ENCODE results near the gene KCNAB3.

KCNAB3 gene

GRCh38 chr17:7897773-7898172, 31.9 kb downstream of the KCNAB3 start:
- DNase-seq (ENCODE audit: insufficient read length, low spot score) (no peak), FAIRE-seq (no peak)
- TF ChIP-seq POLR2A (IDR thresholded peaks at IDR 0.05; ENCODE audit: low read depth, low read length) = no peak

DNA sequence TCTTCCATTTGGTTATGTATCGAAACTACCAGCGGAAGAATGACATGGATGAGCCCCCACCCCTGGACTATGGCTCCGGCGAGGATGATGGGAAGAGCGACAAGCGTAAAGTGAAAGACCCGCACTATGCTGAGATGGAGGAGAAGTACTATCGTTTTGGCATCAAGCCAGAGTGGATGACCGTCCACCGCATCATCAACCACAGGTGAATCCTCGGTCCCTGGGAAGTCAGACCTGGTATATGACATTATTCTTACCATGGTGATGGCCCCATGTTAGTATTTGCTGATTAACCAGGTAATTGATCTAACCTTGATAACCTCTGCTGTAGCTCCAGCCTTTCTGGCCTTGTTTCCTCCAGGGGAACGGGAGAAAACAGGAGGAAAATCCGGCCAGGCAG, 32.6 kb downstream of the KCNAB3 start:
- FAIRE-seq = no peak
- TF ChIP-seq POLR2A (IDR thresholded peaks at IDR 0.05; ENCODE audit: low read depth, low read length) = no peak
- DNase-seq (ENCODE audit: insufficient read length, low spot score) = no peak

GRCh38 chr17:7894866-7895265, 34.8 kb downstream of the KCNAB3 start:
- FAIRE-seq (no peak), DNase-seq (ENCODE audit: insufficient read length, low spot score) (no peak)
- TF ChIP-seq POLR2A (IDR thresholded peaks at IDR 0.05; ENCODE audit: low read depth, low read length) = no peak

DNA sequence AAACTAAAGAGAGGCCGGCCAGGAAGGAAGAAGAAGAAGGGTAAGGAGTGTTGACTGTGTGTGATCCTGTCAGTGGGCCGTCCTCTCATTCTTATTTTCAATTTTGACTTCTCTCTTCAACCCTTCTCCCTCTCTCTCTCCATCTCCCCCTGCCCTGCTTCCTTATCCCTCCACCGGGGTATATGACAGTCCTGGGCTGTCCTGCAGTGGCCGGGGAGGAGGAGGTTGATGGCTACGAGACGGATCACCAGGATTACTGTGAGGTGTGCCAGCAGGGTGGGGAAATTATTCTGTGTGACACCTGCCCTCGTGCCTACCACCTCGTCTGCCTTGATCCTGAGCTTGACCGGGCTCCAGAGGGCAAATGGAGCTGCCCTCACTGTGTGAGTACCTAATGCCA, 35.4 kb downstream of the KCNAB3 start:
- no peak for DNase-seq (ENCODE audit: insufficient read length, low spot score)
- no peak for TF ChIP-seq POLR2A (IDR thresholded peaks at IDR 0.05; ENCODE audit: low read depth, low read length)
- no peak for FAIRE-seq

GRCh38 chr17:7893187-7893880, 36.3 kb downstream of the KCNAB3 start:
- FAIRE-seq (no peak), DNase-seq (ENCODE audit: insufficient read length, low spot score) (no peak)
- TF ChIP-seq POLR2A (IDR thresholded peaks at IDR 0.05; ENCODE audit: low read depth, low read length) = no peak

GRCh38 chr17:7889166-7889955, 40.3 kb downstream of the KCNAB3 start:
- DNase-seq (ENCODE audit: insufficient read length, low spot score) = peak; percentile 96
- FAIRE-seq = peak; percentile 50
- no peak for TF ChIP-seq POLR2A (IDR thresholded peaks at IDR 0.05; ENCODE audit: low read depth, low read length)

DNA sequence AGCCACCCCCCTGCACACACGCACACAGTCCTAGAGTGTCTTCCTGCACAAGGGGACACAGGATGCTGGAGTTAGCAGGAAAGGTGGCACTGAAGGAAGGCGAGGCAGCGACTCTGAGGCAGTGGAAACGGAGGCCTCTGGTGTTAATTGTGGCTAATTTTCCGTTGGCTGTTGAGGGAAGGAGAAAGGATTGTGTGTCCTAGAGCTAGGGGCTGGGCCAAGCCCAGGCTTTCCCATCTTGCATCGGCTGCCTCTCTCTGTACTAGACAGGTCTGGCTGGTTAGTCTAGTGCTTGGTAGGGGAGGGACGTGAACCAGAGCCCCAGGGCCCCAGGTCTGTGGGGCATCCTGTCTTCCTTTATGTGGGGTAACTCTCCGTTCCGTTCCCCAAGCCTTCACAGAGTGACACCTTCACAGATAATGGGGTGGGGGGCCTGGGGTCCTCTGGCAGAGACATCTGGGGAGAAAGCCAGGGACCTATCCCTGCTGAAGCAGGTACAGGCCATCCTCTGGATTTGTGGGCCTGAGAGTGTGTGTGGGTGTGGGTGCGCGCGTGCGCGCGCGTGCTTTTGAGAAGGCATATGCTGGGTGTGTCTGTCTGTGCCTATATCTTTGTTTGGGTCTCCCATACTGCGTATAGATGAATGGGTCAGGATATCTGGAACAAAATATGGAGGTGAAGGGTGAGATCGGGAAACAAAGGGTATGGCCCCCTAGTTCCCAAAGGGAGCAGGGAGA, 41.3 kb downstream of the KCNAB3 start, which contains the start of gene CHD3:
CHD3 (plus strand) TSS at position 606 of the 737 bp plus-strand sequence. CDS start 212 bp downstream, outside the sequence.
- no peak for TF ChIP-seq POLR2A (IDR thresholded peaks at IDR 0.05; ENCODE audit: low read depth, low read length)
- FAIRE-seq = no peak
- no peak for DNase-seq (ENCODE audit: insufficient read length, low spot score)

DNA sequence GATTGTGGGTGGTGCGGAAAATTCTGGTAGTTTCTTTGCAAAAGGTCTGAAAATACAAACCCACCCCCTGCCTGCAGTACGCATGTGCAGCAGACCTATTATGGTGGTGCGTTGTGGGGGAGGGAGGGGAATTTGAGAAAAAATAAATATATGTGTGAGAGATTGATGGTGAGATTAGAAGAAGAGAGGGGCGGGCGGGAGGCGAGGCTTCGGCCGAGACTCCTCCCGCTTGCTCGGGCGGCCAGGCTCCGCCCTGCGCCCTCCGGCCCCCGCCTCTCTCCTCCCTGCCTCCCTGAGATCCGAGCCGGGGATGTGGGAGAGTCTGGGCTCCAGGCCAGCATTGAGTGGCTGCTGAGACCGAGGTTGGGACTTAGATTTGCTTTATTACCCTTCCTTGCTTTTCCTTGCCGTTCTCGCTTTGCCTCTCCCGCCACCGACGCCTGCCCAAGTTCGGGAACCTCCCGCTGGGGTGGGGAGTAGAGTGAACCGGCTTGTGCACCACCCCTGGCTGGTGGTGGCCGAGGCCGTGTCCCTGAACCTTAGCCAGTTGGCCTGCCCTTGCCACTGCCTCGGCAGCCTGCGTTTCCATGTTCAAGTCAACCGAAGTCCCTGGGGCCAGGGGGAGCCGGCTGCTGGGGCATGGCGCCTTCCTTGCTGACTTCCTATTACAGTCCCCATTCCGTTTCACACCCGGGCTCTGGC, 42.0 kb downstream of the KCNAB3 start:
- DNase-seq (ENCODE audit: insufficient read length, low spot score) (peak; percentile 91), FAIRE-seq (peak; percentile 38)
- no peak for TF ChIP-seq POLR2A (IDR thresholded peaks at IDR 0.05; ENCODE audit: low read depth, low read length)

DNA sequence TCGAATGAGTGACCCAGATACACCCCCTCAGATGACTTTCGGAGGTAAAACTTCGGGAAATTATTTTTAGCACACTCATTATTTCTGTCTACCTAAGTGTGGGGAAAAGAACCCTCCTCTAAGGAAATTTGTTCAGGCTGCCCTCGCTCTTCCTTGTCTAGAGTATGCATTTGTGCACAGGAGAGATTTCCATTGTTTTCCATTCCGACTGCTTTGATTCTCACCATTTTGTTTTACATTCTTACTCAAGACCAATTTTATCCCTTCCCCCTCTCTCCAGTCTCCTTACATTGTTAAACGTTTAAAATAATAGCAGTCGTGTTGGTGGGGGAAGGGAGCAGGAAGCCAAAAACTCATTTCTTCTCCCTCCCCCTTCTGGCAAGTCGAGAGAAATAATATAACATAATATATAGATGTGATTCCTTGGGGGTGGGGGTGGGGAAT, 42.6 kb downstream of the KCNAB3 start:
- FAIRE-seq = no peak
- TF ChIP-seq POLR2A (IDR thresholded peaks at IDR 0.05; ENCODE audit: low read depth, low read length) = no peak

GRCh38 chr17:7886227-7887037, 43.2 kb downstream of the KCNAB3 start:
- peak; percentile 45 for DNase-seq (ENCODE audit: insufficient read length, low spot score)
- no peak for FAIRE-seq
- no peak for TF ChIP-seq POLR2A (IDR thresholded peaks at IDR 0.05; ENCODE audit: low read depth, low read length)

More for the DNA sequence above, 42.6 kb downstream of the KCNAB3 start:
- DNase-seq (ENCODE audit: insufficient read length, low spot score) = no peak

DNA sequence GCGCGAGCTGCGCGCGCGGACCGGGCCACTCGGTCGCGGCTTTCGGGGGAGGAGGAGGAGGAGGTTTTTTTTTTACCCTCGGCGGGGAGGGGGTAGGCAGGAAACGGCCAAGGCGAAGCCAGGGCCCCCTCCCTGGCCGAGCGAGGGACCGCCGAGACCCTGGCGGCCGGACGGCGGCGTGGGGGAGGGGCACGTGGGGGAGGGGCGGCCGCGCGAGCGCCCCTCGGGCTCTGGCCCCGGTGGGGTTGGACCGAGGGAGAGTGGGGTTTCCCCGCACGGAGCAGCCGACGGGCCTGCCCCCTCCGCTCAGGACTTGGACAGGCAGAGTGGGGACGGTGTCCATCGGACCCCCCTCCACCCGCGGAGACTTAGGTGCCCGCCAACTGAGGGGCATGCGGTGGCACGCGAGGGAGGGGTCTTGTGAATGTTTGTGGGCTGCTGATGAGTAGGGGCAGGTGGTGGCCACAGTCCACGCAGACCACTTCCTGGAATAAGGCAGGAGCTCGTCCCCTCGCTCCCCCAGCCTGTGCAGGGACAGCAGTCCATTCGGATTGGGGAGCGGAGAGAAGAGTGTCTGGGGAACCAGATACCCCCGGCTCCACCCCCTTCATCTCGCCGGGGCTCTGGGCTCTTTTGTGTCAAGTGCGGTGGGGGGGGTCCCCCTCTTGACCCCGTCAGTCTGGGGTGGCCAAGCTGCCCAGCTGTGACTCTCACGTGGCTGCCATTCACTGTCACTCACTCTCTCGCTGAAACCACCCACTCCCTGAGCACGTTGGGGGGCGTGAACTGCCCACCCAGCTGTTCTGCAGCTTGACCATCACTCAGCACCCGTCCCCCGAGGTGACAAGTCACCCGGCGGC, 44.1 kb downstream of the KCNAB3 start:
- peak; percentile 29 for TF ChIP-seq POLR2A (IDR thresholded peaks at IDR 0.05; ENCODE audit: low read depth, low read length)
- DNase-seq (ENCODE audit: insufficient read length, low spot score) (peak; percentile 48), FAIRE-seq (no peak)

All from H54 (cell line).